GM23338 (cell line): ENCODE measurements around the gene ZDHHC8. TPM values are rescaled to one million over a fixed set of nuclear protein-coding genes. Genes with fewer than 3 reads are reported as not detected.
A peak's percentile ranks its signal among the peaks of the same experiment; 100 is the strongest.

ENCODE experiments used
- ATAC-seq: fragments of 200-7000 bp; cut with Tn5 transposase; 3 replicates; pipeline ENCODE4 v1.9.1; 2020
- DNase-seq: peaks from one replicate; pipeline ENCODE4 v3.0.0-alpha.2; 2015; ENCODE audit warnings: low spot score
- H2AFZ ChIP-seq: fragments of 200-600 bp; sonication (generic); 2 replicates; pipeline ENCODE4 v1.8.0; 2016; ENCODE audit warnings: antibody characterized with exemption, mild to moderate bottlenecking, moderate library complexity
- H3F3A ChIP-seq: fragments of 200-600 bp; sonication (generic); replicated peaks from 2 replicates; pipeline ENCODE4 v1.8.0; 2017; ENCODE audit warnings: antibody characterized with exemption, mixed run types, low read depth
- H3K27ac ChIP-seq: fragments of 200-600 bp; sonication (generic); 2 replicates; pipeline ENCODE4 v1.6.1; 2016; ENCODE audit warnings: low read depth
- H3K27me3 ChIP-seq: fragments of 200-600 bp; sonication (generic); 2 replicates; pipeline ENCODE4 v1.8.0; 2016; ENCODE audit warnings: mild to moderate bottlenecking, mixed run types, moderate library complexity; ENCODE audit not compliant: insufficient read depth
- H3K36me3 ChIP-seq: fragments of 200-600 bp; sonication (generic); 2 replicates; pipeline ENCODE4 v1.8.0; 2016; ENCODE audit warnings: mild to moderate bottlenecking; ENCODE audit not compliant: insufficient read depth
- H3K4me1 ChIP-seq: fragments of 200-600 bp; sonication (generic); 2 replicates; pipeline ENCODE4 v1.8.0; 2016; ENCODE audit warnings: mild to moderate bottlenecking, moderate library complexity; ENCODE audit not compliant: insufficient read depth
- H3K4me2 ChIP-seq: fragments of 200-600 bp; sonication (generic); 2 replicates; pipeline ENCODE4 v1.7.1; 2017; ENCODE audit warnings: mixed run types
- H3K4me3 ChIP-seq: fragments of 200-600 bp; sonication (generic); 2 replicates; pipeline ENCODE4 v1.6.1; 2016; ENCODE audit warnings: mixed run types
- H3K79me2 ChIP-seq: fragments of 200-600 bp; sonication (generic); replicated peaks from 2 replicates; pipeline ENCODE4 v1.8.0; 2017; ENCODE audit warnings: mild to moderate bottlenecking; ENCODE audit not compliant: insufficient read depth
- H3K9me2 ChIP-seq: fragments of 200-600 bp; sonication (generic); 2 replicates; pipeline ENCODE4 v1.8.0; 2017; ENCODE audit not compliant: insufficient read depth
- H4K20me1 ChIP-seq: fragments of 200-600 bp; sonication (generic); replicated peaks from 2 replicates; pipeline ENCODE4 v1.8.0; 2017; ENCODE audit warnings: mild to moderate bottlenecking; ENCODE audit not compliant: insufficient read depth
- H3K27ac Mint-ChIP-seq: 2 replicates; pipeline ENCODE4 v1.8.0; 2020; ENCODE audit warnings: inconsistent platforms, mild to moderate bottlenecking, moderate library complexity, mixed read lengths
- H3K27me3 Mint-ChIP-seq: 3 replicates; pipeline ENCODE4 v1.8.0; 2022; ENCODE audit warnings: low read depth, mild to moderate bottlenecking, moderate library complexity, mixed read lengths, inconsistent platforms; ENCODE audit not compliant: insufficient read depth, poor library complexity
- H3K36me3 Mint-ChIP-seq: 3 replicates; pipeline ENCODE4 v1.8.0; 2021; ENCODE audit warnings: low read depth, mild to moderate bottlenecking, inconsistent platforms, moderate library complexity, mixed read lengths
- H3K4me1 Mint-ChIP-seq: 3 replicates; pipeline ENCODE4 v1.8.0; 2020; ENCODE audit warnings: mild to moderate bottlenecking, inconsistent platforms, mixed read lengths
- H3K4me3 Mint-ChIP-seq: 3 replicates; pipeline ENCODE4 v1.8.0; 2021; ENCODE audit warnings: moderate library complexity, mild to moderate bottlenecking, inconsistent platforms, mixed read lengths
- H3K9me3 Mint-ChIP-seq: 3 replicates; pipeline ENCODE4 v1.8.0; 2020; ENCODE audit warnings: moderate library complexity, mild to moderate bottlenecking, inconsistent platforms, mixed read lengths
- CREB1 ChIP-seq: fragments of 250-450 bp; sonication (Bioruptor Pico); IDR thresholded peaks from 2 replicates; pipeline ENCODE4 v1.5.0; 2020; ENCODE audit warnings: low read depth, mild to moderate bottlenecking, moderate library complexity
- CTCF ChIP-seq, 2 experiments: fragments of 200-600 bp in 1 of 2; sonication (generic) in 1 of 2; conservative IDR thresholded peaks; 2 replicates each; pipeline versions ENCODE4 v1.5.1 to v1.6.1; 2016 to 2017; ENCODE audit warnings: antibody characterized with exemption in 2 of 2, low read depth in 2 of 2, mild to moderate bottlenecking in 2 of 2, moderate library complexity in 1 of 2
- EZH2phosphoT487 ChIP-seq: fragments of 200-600 bp; sonication (generic); IDR thresholded peaks from one replicate; pipeline ENCODE4 v1.8.1; 2018; ENCODE audit warnings: antibody characterized with exemption; ENCODE audit not compliant: unreplicated experiment
- POLR2AphosphoS5 ChIP-seq: IDR thresholded peaks from 2 replicates; pipeline ENCODE4 v1.6.1; 2016; ENCODE audit warnings: antibody characterized with exemption, low read depth
- STAT1 ChIP-seq: IDR thresholded peaks from one replicate; pipeline ENCODE4 v1.6.1; 2016; ENCODE audit warnings: antibody characterized with exemption; ENCODE audit not compliant: unreplicated experiment
- ZNF114 ChIP-seq: fragments of 250-450 bp; sonication (Bioruptor Pico); IDR thresholded peaks from 2 replicates; pipeline ENCODE4 v1.5.0; 2020; ENCODE audit warnings: mild to moderate bottlenecking, moderate library complexity
- ZNF462 ChIP-seq: fragments of 250-450 bp; sonication (Bioruptor Pico); IDR thresholded peaks from 2 replicates; pipeline ENCODE4 v1.5.0; 2020; ENCODE audit warnings: mild to moderate bottlenecking, moderate library complexity
- polyA plus RNA-seq: library from polyadenylated mRNA; unstranded; fragments of >200 nt; fragmentation: Nextera tagmentation; extraction: Ambion mirVana; gene quantifications from 2 replicates; pipeline ENCODE4 v1.2.1, GENCODE V29; 2016
- total RNA-seq: library from RNA; depleted of rRNA; stranded (reverse); fragments of >200 nt; shearing (Covaris generic); gene quantifications from 2 replicates; pipeline ENCODE4 v1.2.3, GENCODE V29; 2014

ZDHHC8 gene
- total and polyA plus RNA-seq, 2 experiments from 2014 or later = 13.7 to 47.6 TPM

GRCh38 chr22:20128619-20128901, 3.0 kb upstream of the ZDHHC8 start:
- Histone ChIP-seq H3K4me2 (no peak overlapping the region), H3K27ac (peak overlapping the region; percentile 74), H3K79me2 (peaks cover 16% of the 10 kb centered on the region), H2AFZ (no peak overlapping the region), H3K36me3 (peaks cover 15% of the 10 kb centered on the region; the same call in 1 of the 2 replicates), H3F3A (peaks cover 46% of the 10 kb centered on the region), H4K20me1 (peaks cover 17% of the 10 kb centered on the region), H3K4me3 (no peak overlapping the region), H3K27me3 (no peaks in the 10 kb centered on the region), H3K4me1 (no peaks in the 10 kb centered on the region; the same call in 1 of the 2 replicates), H3K9me2 (no peaks in the 10 kb centered on the region)
- no peak for ATAC-seq
- Mint-ChIP-seq H3K4me3 (no peak overlapping the region), H3K9me3 (no peaks in the 10 kb centered on the region), H3K36me3 (peaks cover 49% of the 10 kb centered on the region), H3K27ac (no peak overlapping the region), H3K4me1 (peaks cover 2% of the 10 kb centered on the region; the same call in 1 of the 3 replicates), H3K27me3 (peaks cover 15% of the 10 kb centered on the region)
- no peak for DNase-seq
- TF ChIP-seq ZNF462 (CRISPR knock-in tag) (no peak), POLR2AphosphoS5 (no peak; the same call in 1 of the 2 replicates), EZH2phosphoT487 (no peak), STAT1 (no peak), CTCF (conservative IDR thresholded peaks at IDR 0.05; ENCODE audit: low read depth in 2 of 2) (no peak), CREB1 (CRISPR knock-in tag) (no peak), ZNF114 (CRISPR knock-in tag) (no peak)
